ENCODE data around the gene UBE3B.

The UBE3B gene

GRCh38 chr12:109550281-109550680 lies 72.8 kb downstream of the UBE3B start:
- no peak overlapping the region for H3K4me2 ChIP-seq (ENCODE audit: low read length)
- H3K79me2 ChIP-seq = no peaks in the 10 kb centered on the region
- no peaks in the 10 kb centered on the region for H3K36me3 ChIP-seq (ENCODE audit: control insufficient read depth, insufficient read depth, low read length)
- no peak overlapping the region for H2AFZ ChIP-seq
- H3K27me3 ChIP-seq (ENCODE audit: control insufficient read depth, insufficient read depth, low read length) = no peaks in the 10 kb centered on the region
- no peak overlapping the region for H3K4me3 ChIP-seq (ENCODE audit: low read depth, low read length)
- no peaks in the 10 kb centered on the region for H3K4me1 ChIP-seq
- no peak for TF ChIP-seq CTCF (IDR thresholded peaks at IDR 0.05)
- H3K9ac ChIP-seq = no peak overlapping the region
- H3K9me3 ChIP-seq (ENCODE audit: control insufficient read depth, low read length) = no peaks in the 10 kb centered on the region
- no peak overlapping the region for H3K27ac ChIP-seq

- Histone ChIP-seq H3K36me3 (ENCODE audit: control insufficient read depth, insufficient read depth, low read length) (no peaks in the 10 kb centered on the region), H3K27ac (no peak overlapping the region), H2AFZ (no peak overlapping the region), H3K79me2 (no peaks in the 10 kb centered on the region), H3K27me3 (ENCODE audit: control insufficient read depth, insufficient read depth, low read length) (no peaks in the 10 kb centered on the region), H3K4me2 (ENCODE audit: low read length) (no peak overlapping the region), H3K9ac (no peak overlapping the region), H3K4me3 (ENCODE audit: low read depth, low read length) (no peak overlapping the region), H3K9me3 (ENCODE audit: control insufficient read depth, low read length) (no peaks in the 10 kb centered on the region), H3K4me1 (no peaks in the 10 kb centered on the region)
- no peak for TF ChIP-seq CTCF (IDR thresholded peaks at IDR 0.05)
Observed at GRCh38 chr12:109551108-109551507, 73.7 kb downstream of the UBE3B start.

- Histone ChIP-seq H3K4me2 (ENCODE audit: low read length) (no peak overlapping the region), H3K79me2 (no peaks in the 10 kb centered on the region), H3K9me3 (ENCODE audit: control insufficient read depth, low read length) (no peaks in the 10 kb centered on the region), H2AFZ (no peak overlapping the region), H3K4me3 (ENCODE audit: low read depth, low read length) (no peak overlapping the region), H3K36me3 (ENCODE audit: control insufficient read depth, insufficient read depth, low read length) (no peaks in the 10 kb centered on the region), H3K27me3 (ENCODE audit: control insufficient read depth, insufficient read depth, low read length) (no peaks in the 10 kb centered on the region), H3K9ac (no peak overlapping the region), H3K27ac (no peak overlapping the region), H3K4me1 (no peaks in the 10 kb centered on the region)
- TF ChIP-seq CTCF (IDR thresholded peaks at IDR 0.05) = no peak
Observed at GRCh38 chr12:109552971-109553370, 75.5 kb downstream of the UBE3B start.

- no peak for TF ChIP-seq CTCF (IDR thresholded peaks at IDR 0.05)
- H3K4me1 ChIP-seq = no peaks in the 10 kb centered on the region
- H3K9ac ChIP-seq = no peak overlapping the region
- no peaks in the 10 kb centered on the region for H3K36me3 ChIP-seq (ENCODE audit: control insufficient read depth, insufficient read depth, low read length)
- no peaks in the 10 kb centered on the region for H3K9me3 ChIP-seq (ENCODE audit: control insufficient read depth, low read length)
- no peaks in the 10 kb centered on the region for H3K27me3 ChIP-seq (ENCODE audit: control insufficient read depth, insufficient read depth, low read length)
- H3K4me2 ChIP-seq (ENCODE audit: low read length) = no peak overlapping the region
- H3K4me3 ChIP-seq (ENCODE audit: low read depth, low read length) = no peak overlapping the region
- no peak overlapping the region for H2AFZ ChIP-seq
- H3K79me2 ChIP-seq = no peaks in the 10 kb centered on the region
- H3K27ac ChIP-seq = no peak overlapping the region
Observed at GRCh38 chr12:109553483-109553882, 76.0 kb downstream of the UBE3B start.

GRCh38 chr12:109553906-109554500 lies 76.6 kb downstream of the UBE3B start:
- Histone ChIP-seq H3K4me2 (ENCODE audit: low read length) (no peak overlapping the region), H3K27me3 (ENCODE audit: control insufficient read depth, insufficient read depth, low read length) (no peaks in the 10 kb centered on the region), H3K4me3 (ENCODE audit: low read depth, low read length) (no peak overlapping the region), H3K4me1 (no peaks in the 10 kb centered on the region), H2AFZ (no peak overlapping the region), H3K36me3 (ENCODE audit: control insufficient read depth, insufficient read depth, low read length) (no peaks in the 10 kb centered on the region), H3K9ac (no peak overlapping the region), H3K9me3 (ENCODE audit: control insufficient read depth, low read length) (no peaks in the 10 kb centered on the region), H3K79me2 (no peaks in the 10 kb centered on the region), H3K27ac (no peak overlapping the region)
- no peak for TF ChIP-seq CTCF (IDR thresholded peaks at IDR 0.05)
